IMR-90 (cell line): Measurements from ENCODE around the gene SPATA46. TPM values are rescaled to one million over a fixed set of nuclear protein-coding genes. Genes with fewer than 3 reads are reported as not detected.

Source experiments
- ATAC-seq: fragments of 200-7000 bp; cut with Tn5 transposase; 2 replicates; pipeline ENCODE4 v1.9.1; 2020; ENCODE audit warnings: low read depth, mild to moderate bottlenecking, moderate library complexity
- BruUV-seq: library from RNA; stranded (reverse); fragments of 400-500 nt; replicated peaks from 2 replicates; lab custom pipeline; 2021; lab: Mats Ljungman, UMichigan
- CTCF ChIA-PET: fragments of 300-600 bp; formaldehyde crosslinking; extraction: SDS; loops from one replicate; lab custom pipeline; 2021; ENCODE audit warnings: antibody characterized with exemption; lab: Yijun Ruan, JAX
- POLR2A ChIA-PET: fragments of 300-600 bp; sonication (Branson Sonifier 250); formaldehyde crosslinking; loops from one replicate; lab custom pipeline; 2022; ENCODE audit warnings: antibody characterized with exemption; ENCODE audit not compliant: unreplicated experiment; lab: Charles Lee
- DNase-seq: peaks from one replicate; pipeline ENCODE4 v3.0.0; 2013
- H2AFZ ChIP-seq: replicated peaks from 2 replicates; pipeline ENCODE3; 2013; ENCODE audit warnings: low read length, mild to moderate bottlenecking; ENCODE audit not compliant: poor library complexity
- H2AK5ac ChIP-seq: 2 replicates; pipeline ENCODE4 v1.6.1; 2013; ENCODE audit warnings: low read depth, low read length, inconsistent platforms
- H2AK9ac ChIP-seq: replicated peaks from 2 replicates; pipeline ENCODE3; 2013; ENCODE audit warnings: mild to moderate bottlenecking, low read depth, low read length, moderate library complexity; ENCODE audit not compliant: poor library complexity
- H2BK120ac ChIP-seq: 2 replicates; pipeline ENCODE4 v1.6.1; 2013; ENCODE audit warnings: low read depth, low read length, inconsistent platforms
- H2BK15ac ChIP-seq: 3 replicates; pipeline ENCODE4 v1.6.1; 2013; ENCODE audit warnings: low read depth, low read length, inconsistent platforms
- H2BK20ac ChIP-seq: 2 replicates; pipeline ENCODE4 v1.6.1; 2013; ENCODE audit warnings: low read depth, mild to moderate bottlenecking, inconsistent platforms, low read length, moderate library complexity
- H2BK5ac ChIP-seq: 2 replicates; pipeline ENCODE4 v1.6.1; 2013; ENCODE audit warnings: mild to moderate bottlenecking, low read depth, low read length, inconsistent platforms; ENCODE audit not compliant: poor library complexity, severe bottlenecking
- H3K14ac ChIP-seq: replicated peaks from 2 replicates; pipeline ENCODE4 v1.6.1; 2013; ENCODE audit warnings: low read depth, low read length, inconsistent platforms
- H3K18ac ChIP-seq: 2 replicates; pipeline ENCODE4 v1.6.1; 2013; ENCODE audit warnings: low read depth, low read length, control low read depth
- H3K23ac ChIP-seq: 2 replicates; pipeline ENCODE4 v1.6.1; 2013; ENCODE audit warnings: low read depth, low read length, inconsistent platforms
- H3K27ac ChIP-seq: 2 replicates; pipeline ENCODE4 v1.5.1; 2013; ENCODE audit warnings: mild to moderate bottlenecking, control low read depth, low read length; ENCODE audit not compliant: insufficient read depth
- H3K27me3 ChIP-seq: 2 replicates; pipeline ENCODE4 v1.6.1; 2013; ENCODE audit warnings: low read length; ENCODE audit not compliant: control insufficient read depth, insufficient read depth
- H3K36me3 ChIP-seq: 2 replicates; pipeline ENCODE4 v1.6.1; 2013; ENCODE audit warnings: low read length, mixed read lengths; ENCODE audit not compliant: control insufficient read depth, insufficient read depth
- H3K4ac ChIP-seq: 2 replicates; pipeline ENCODE4 v1.6.1; 2013; ENCODE audit warnings: low read depth, low read length, inconsistent platforms
- H3K4me1 ChIP-seq: 2 replicates; pipeline ENCODE4 v1.6.1; 2013; ENCODE audit warnings: low read length, mixed read lengths; ENCODE audit not compliant: control insufficient read depth, insufficient read depth
- H3K4me2 ChIP-seq: 2 replicates; pipeline ENCODE4 v1.6.1; 2013; ENCODE audit warnings: low read depth, mild to moderate bottlenecking, control low read depth, low read length, moderate library complexity
- H3K4me3 ChIP-seq: 2 replicates; pipeline ENCODE4 v1.5.1; 2013; ENCODE audit warnings: low read depth, mild to moderate bottlenecking, control low read depth, low read length, moderate library complexity; ENCODE audit not compliant: insufficient read depth
- H3K56ac ChIP-seq: 2 replicates; pipeline ENCODE4 v1.6.1; 2013; ENCODE audit warnings: low read length, inconsistent platforms; ENCODE audit not compliant: insufficient read depth; ENCODE audit errors: extremely low read depth
- H3K79me1 ChIP-seq, 2 experiments: 2 replicates each; pipeline ENCODE4 v1.6.1; 2013; ENCODE audit warnings: low read length in 2 of 2, inconsistent platforms in 1 of 2, low read depth in 1 of 2
- H3K9ac ChIP-seq: 2 replicates; pipeline ENCODE4 v1.6.1; 2013; ENCODE audit warnings: low read depth, low read length, control low read depth
- H3K9me1 ChIP-seq: 2 replicates; pipeline ENCODE4 v1.6.1; 2013; ENCODE audit warnings: low read length, inconsistent platforms; ENCODE audit not compliant: insufficient read depth
- H3K9me3 ChIP-seq: 2 replicates; pipeline ENCODE4 v1.6.1; 2013; ENCODE audit warnings: low read length; ENCODE audit not compliant: control insufficient read depth, insufficient read depth
- H4K20me1 ChIP-seq: 2 replicates; pipeline ENCODE4 v1.6.1; 2013; ENCODE audit warnings: low read length, inconsistent platforms; ENCODE audit not compliant: insufficient read depth
- H4K5ac ChIP-seq: 2 replicates; pipeline ENCODE4 v1.6.1; 2013; ENCODE audit warnings: mild to moderate bottlenecking, low read depth, low read length, control low read depth
- H4K8ac ChIP-seq, 2 experiments: 2 replicates each; pipeline ENCODE4 v1.6.1; 2013; ENCODE audit warnings: low read depth in 2 of 2, low read length in 2 of 2, control low read depth in 1 of 2, inconsistent platforms in 1 of 2
- H4K91ac ChIP-seq: 2 replicates; pipeline ENCODE4 v1.6.1; 2013; ENCODE audit warnings: low read depth, low read length, inconsistent platforms; ENCODE audit not compliant: insufficient read depth
- BHLHE40 ChIP-seq: fragments of 150-350 bp; IDR thresholded peaks from 2 replicates; pipeline ENCODE4 v1.6.1; 2016; ENCODE audit warnings: mild to moderate bottlenecking, low read depth, low read length
- ELK1 ChIP-seq: fragments of 150-350 bp; IDR thresholded peaks from 2 replicates; pipeline ENCODE4 v1.6.1; 2016; ENCODE audit warnings: low read depth, mild to moderate bottlenecking, low read length, moderate library complexity, borderline replicate concordance
- FOS ChIP-seq: fragments of 150-350 bp; IDR thresholded peaks from 2 replicates; pipeline ENCODE4 v1.6.1; 2016; ENCODE audit warnings: low read depth, low read length
- MAFK ChIP-seq: IDR thresholded peaks from 2 replicates; pipeline ENCODE4 v1.6.1; 2012; ENCODE audit warnings: low read depth, low read length, improper control_type of control experiment
- NFE2L2 ChIP-seq: fragments of 150-350 bp; IDR thresholded peaks from 2 replicates; pipeline ENCODE4 v1.6.1; 2016; ENCODE audit warnings: low read depth, mild to moderate bottlenecking, low read length
- RFX5 ChIP-seq: IDR thresholded peaks from 2 replicates; pipeline ENCODE4 v1.8.0; 2012; ENCODE audit warnings: low read depth, mild to moderate bottlenecking, low read length, moderate library complexity
- WGBS, 2 experiments: methylation state at CpG; one replicate each; pipeline versions ENCODE4 v1.1.5 to v1.1.7; 2013; ENCODE audit warnings: missing lambda C conversion rate in 2 of 2; ENCODE audit not compliant: insufficient read length in 1 of 2; ENCODE audit errors: extremely low coverage in 2 of 2; 5-methylcytosine and 5-hydroxymethylcytosine counted together
- dilution Hi-C: fragments of 300-500 bp; cut with HindIII; formaldehyde crosslinking; loops from one replicate; pipeline ENCODE4 v1.14.3; 2018; ENCODE audit warnings: low sequenced_read_pairs; ENCODE audit not compliant: unreplicated experiment
- in situ Hi-C: fragments of 300-500 bp; cut with MboI; formaldehyde crosslinking; loops from 3 replicates; pipeline ENCODE4 v1.14.3; 2019; ENCODE audit warnings: low sequenced_read_pairs, inconsistent platforms, mixed read lengths
- intact Hi-C: fragments of 100-400 bp; cut with micrococcal nuclease; formaldehyde crosslinking; loops from 2 replicates; pipeline ENCODE4 v1.10.0; 2022
- polyA plus RNA-seq, 3 experiments: library from polyadenylated mRNA; depleted of rRNA; stranded (reverse); fragments of >200 nt; gene quantifications; 2 replicates each; pipeline ENCODE4 v1.2.3, GENCODE V29; 2012; ENCODE audit warnings: low replicate concordance in 1 of 3
- total RNA-seq: library from RNA; depleted of rRNA; stranded (reverse); fragments of >200 nt; gene quantifications from 2 replicates; pipeline ENCODE4 v1.2.3, GENCODE V29; 2012
- TF ChIP-seq, protein P1 (sequence below): conservative IDR thresholded peaks from 2 replicates; pipeline ENCODE4 v1.5.1; 2012; ENCODE audit warnings: mild to moderate bottlenecking, low read depth, low read length, improper control_type of control experiment

The SPATA46 gene
- total and polyA plus RNA-seq, 2 of the 4 experiments (the other 2 are of a cell fraction) = not detected

GRCh38 chr1:162360237-162360873, 16.3 kb downstream of the SPATA46 start:
- Histone ChIP-seq H3K79me1 (no peaks in the 10 kb centered on the region), H3K23ac (no peak overlapping the region), H3K27me3 (peaks cover 10% of the 10 kb centered on the region), H2BK120ac (no peak overlapping the region), H2BK20ac (no peak overlapping the region), H3K9ac (no peak overlapping the region), H2AK9ac (no peak overlapping the region), H2AFZ (no peak overlapping the region), H3K56ac (no peak overlapping the region), H3K36me3 (no peaks in the 10 kb centered on the region), H3K4me2 (no peak overlapping the region), H4K20me1 (no peaks in the 10 kb centered on the region), H3K27ac (no peak overlapping the region), H4K91ac (no peak overlapping the region), H3K9me1 (no peaks in the 10 kb centered on the region; the same call in 1 of the 2 replicates), H3K9me3 (no peaks in the 10 kb centered on the region), H3K14ac (no peak overlapping the region), H3K4ac (no peak overlapping the region), H2AK5ac (no peak overlapping the region), H3K4me3 (no peak overlapping the region), H4K5ac (no peak overlapping the region), H2BK5ac (no peak overlapping the region), H3K18ac (no peak overlapping the region), H2BK15ac (no peak overlapping the region), H4K8ac (no peak overlapping the region), H3K4me1 (no peaks in the 10 kb centered on the region)
- in situ Hi-C loops (no loop called here), intact Hi-C loops (no loop called here), dilution Hi-C loops (no loop called here)
- ATAC-seq (no peak), DNase-seq (no peak)
- WGBS, 2 experiments = 74% methylated on average over 3 of the region's 10 CpGs; no CpG with 5 or more reads in 1 of the 2 experiments
- POLR2A ChIA-PET = no interaction called here
- CTCF ChIA-PET = no interaction called here
- no TSS peak for BruUV-seq
- TF ChIP-seq NFE2L2 = no peak
- TF ChIP-seq FOS = no peak
- no peak for TF ChIP-seq MAFK
- TF ChIP-seq BHLHE40 = no peak
- TF ChIP-seq ELK1 = no peak
- TF ChIP-seq, protein P1, sequence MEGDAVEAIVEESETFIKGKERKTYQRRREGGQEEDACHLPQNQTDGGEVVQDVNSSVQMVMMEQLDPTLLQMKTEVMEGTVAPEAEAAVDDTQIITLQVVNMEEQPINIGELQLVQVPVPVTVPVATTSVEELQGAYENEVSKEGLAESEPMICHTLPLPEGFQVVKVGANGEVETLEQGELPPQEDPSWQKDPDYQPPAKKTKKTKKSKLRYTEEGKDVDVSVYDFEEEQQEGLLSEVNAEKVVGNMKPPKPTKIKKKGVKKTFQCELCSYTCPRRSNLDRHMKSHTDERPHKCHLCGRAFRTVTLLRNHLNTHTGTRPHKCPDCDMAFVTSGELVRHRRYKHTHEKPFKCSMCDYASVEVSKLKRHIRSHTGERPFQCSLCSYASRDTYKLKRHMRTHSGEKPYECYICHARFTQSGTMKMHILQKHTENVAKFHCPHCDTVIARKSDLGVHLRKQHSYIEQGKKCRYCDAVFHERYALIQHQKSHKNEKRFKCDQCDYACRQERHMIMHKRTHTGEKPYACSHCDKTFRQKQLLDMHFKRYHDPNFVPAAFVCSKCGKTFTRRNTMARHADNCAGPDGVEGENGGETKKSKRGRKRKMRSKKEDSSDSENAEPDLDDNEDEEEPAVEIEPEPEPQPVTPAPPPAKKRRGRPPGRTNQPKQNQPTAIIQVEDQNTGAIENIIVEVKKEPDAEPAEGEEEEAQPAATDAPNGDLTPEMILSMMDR = no peak
- no peak for TF ChIP-seq RFX5
